ENCODE results near the gene ARHGAP28. TPM values are rescaled to one million over a fixed set of nuclear protein-coding genes. Genes with fewer than 3 reads are reported as not detected.

The ARHGAP28 gene
- total RNA-seq, 1 experiment from 2014 or later: not detected

GRCh38 chr18:6947338-6948030 lies 218.0 kb downstream of the ARHGAP28 start:
- Mint-ChIP-seq H3K36me3 (ENCODE audit: insufficient read depth, unreplicated experiment) (no peaks in the 10 kb centered on the region), H3K4me1 (ENCODE audit: low read depth, unreplicated experiment) (no peaks in the 10 kb centered on the region), H3K4me3 (ENCODE audit: low read depth, unreplicated experiment) (no peak overlapping the region), H3K27ac (ENCODE audit: unreplicated experiment) (peak overlapping the region; percentile 39), H3K27me3 (ENCODE audit: unreplicated experiment) (peaks cover 88% of the 10 kb centered on the region), H3K9me3 (ENCODE audit: low read depth, unreplicated experiment) (no peaks in the 10 kb centered on the region)
- intact Hi-C loops (cut with micrococcal nuclease; ENCODE audit: unreplicated experiment): no loop called here
- CTCF ChIA-PET: no interaction called here
- no peak for TF ChIP-seq CTCF (IDR thresholded peaks at IDR 0.05; ENCODE audit: unreplicated experiment)
- no peak for DNase-seq
- BruUV-seq (replicated peaks): no TSS peak

- Mint-ChIP-seq H3K36me3 (ENCODE audit: insufficient read depth, unreplicated experiment) (no peaks in the 10 kb centered on the region), H3K9me3 (ENCODE audit: low read depth, unreplicated experiment) (no peaks in the 10 kb centered on the region), H3K27me3 (ENCODE audit: unreplicated experiment) (peaks cover 91% of the 10 kb centered on the region), H3K4me3 (ENCODE audit: low read depth, unreplicated experiment) (no peak overlapping the region), H3K27ac (ENCODE audit: unreplicated experiment) (no peak overlapping the region), H3K4me1 (ENCODE audit: low read depth, unreplicated experiment) (no peaks in the 10 kb centered on the region)
- no peak for TF ChIP-seq CTCF (IDR thresholded peaks at IDR 0.05; ENCODE audit: unreplicated experiment)
- BruUV-seq (replicated peaks): no TSS peak
- DNase-seq: no peak
- CTCF ChIA-PET: no interaction called here
- intact Hi-C loops (cut with micrococcal nuclease; ENCODE audit: unreplicated experiment): no loop called here
Observed at GRCh38 chr18:6948281-6949055, 219.0 kb downstream of the ARHGAP28 start.

GRCh38 chr18:6949800-6950586 lies 220.5 kb downstream of the ARHGAP28 start:
- H3K4me3 Mint-ChIP-seq (ENCODE audit: low read depth, unreplicated experiment): no peak overlapping the region
- H3K27ac Mint-ChIP-seq (ENCODE audit: unreplicated experiment): no peak overlapping the region
- intact Hi-C loops (cut with micrococcal nuclease; ENCODE audit: unreplicated experiment): no loop called here
- H3K36me3 Mint-ChIP-seq (ENCODE audit: insufficient read depth, unreplicated experiment): no peaks in the 10 kb centered on the region
- H3K4me1 Mint-ChIP-seq (ENCODE audit: low read depth, unreplicated experiment): no peaks in the 10 kb centered on the region
- peaks cover 92% of the 10 kb centered on the region for H3K27me3 Mint-ChIP-seq (ENCODE audit: unreplicated experiment)
- no peak for DNase-seq
- no TSS peak for BruUV-seq (replicated peaks)
- H3K9me3 Mint-ChIP-seq (ENCODE audit: low read depth, unreplicated experiment): no peaks in the 10 kb centered on the region
- TF ChIP-seq CTCF (IDR thresholded peaks at IDR 0.05; ENCODE audit: unreplicated experiment): no peak
- CTCF ChIA-PET: no interaction called here

- CTCF ChIA-PET: no interaction called here
- peaks cover 89% of the 10 kb centered on the region for H3K27me3 Mint-ChIP-seq (ENCODE audit: unreplicated experiment)
- H3K9me3 Mint-ChIP-seq (ENCODE audit: low read depth, unreplicated experiment): no peaks in the 10 kb centered on the region
- intact Hi-C loops (cut with micrococcal nuclease; ENCODE audit: unreplicated experiment): no loop called here
- no peak for TF ChIP-seq CTCF (IDR thresholded peaks at IDR 0.05; ENCODE audit: unreplicated experiment)
- H3K27ac Mint-ChIP-seq (ENCODE audit: unreplicated experiment): no peak overlapping the region
- no peaks in the 10 kb centered on the region for H3K36me3 Mint-ChIP-seq (ENCODE audit: insufficient read depth, unreplicated experiment)
- BruUV-seq (replicated peaks): no TSS peak
- DNase-seq: no peak
- no peak overlapping the region for H3K4me3 Mint-ChIP-seq (ENCODE audit: low read depth, unreplicated experiment)
- H3K4me1 Mint-ChIP-seq (ENCODE audit: low read depth, unreplicated experiment): no peaks in the 10 kb centered on the region
Observed at GRCh38 chr18:6950641-6951040, 221.1 kb downstream of the ARHGAP28 start.

Measured in Calu3 (cell line).